Spleen (tissue), 11 donors: ENCODE measurements around the gene ZBTB7A. TPM values are rescaled to one million over a fixed set of nuclear protein-coding genes. Genes with fewer than 3 reads are reported as not detected.

Experiments used
- DNase-seq: peaks from one replicate; pipeline ENCODE4 v3.0.0-alpha.2; 2020
- H3K27ac ChIP-seq, 8 donors: fragments of 200-600 bp; sonication (generic) in 7 of 8; 1 replicate in 4 of 8; 2 replicates in 4 of 8; pipeline versions ENCODE4 v1.5.0 to v1.8.0; 2016 to 2021; ENCODE audit warnings: inconsistent platforms in 4 of 8, mild to moderate bottlenecking in 4 of 8, moderate library complexity in 1 of 8
- H3K27me3 ChIP-seq, 7 donors: fragments of 200-600 bp; sonication (generic) in 6 of 7; replicated peaks in 1 of 7; 1 replicate in 4 of 7; 2 replicates in 3 of 7; pipeline versions ENCODE4 v1.5.0 to v1.8.0; 2016 to 2021; ENCODE audit warnings: inconsistent platforms in 3 of 7, mild to moderate bottlenecking in 1 of 7
- H3K36me3 ChIP-seq, 6 donors: fragments of 200-600 bp; sonication (generic) in 5 of 6; 1 replicate in 4 of 6; 2 replicates in 2 of 6; pipeline versions ENCODE4 v1.5.0 to v1.8.0; 2016 to 2021; ENCODE audit warnings: inconsistent platforms in 2 of 6
- H3K4me1 ChIP-seq, 6 donors: fragments of 200-600 bp; sonication (generic) in 5 of 6; 1 replicate in 3 of 6; 2 replicates in 3 of 6; pipeline versions ENCODE4 v1.5.0 to v1.8.0; 2016 to 2021; ENCODE audit warnings: inconsistent platforms in 3 of 6
- H3K4me3 ChIP-seq, 8 donors: fragments of 200-600 bp; sonication (generic) in 7 of 8; 1 replicate in 4 of 8; 2 replicates in 4 of 8; pipeline versions ENCODE4 v1.5.0 to v1.8.0; 2016 to 2021; ENCODE audit warnings: inconsistent platforms in 4 of 8, mild to moderate bottlenecking in 4 of 8, moderate library complexity in 2 of 8
- H3K9me3 ChIP-seq, 8 donors: fragments of 200-600 bp; sonication (generic) in 7 of 8; 1 replicate in 4 of 8; 2 replicates in 4 of 8; pipeline versions ENCODE4 v1.5.0 to v1.8.0; 2016 to 2021; ENCODE audit warnings: inconsistent platforms in 4 of 8
- CTCF ChIP-seq, 11 experiments: fragments of 200-600 bp in 7 of 11; fragments of 450-650 bp in 4 of 11; sonication (generic) in 4 of 11; IDR thresholded peaks in 8 of 11; conservative IDR thresholded peaks in 3 of 11; 1 replicate in 7 of 11; 2 replicates in 4 of 11; pipeline versions ENCODE4 v1.4.0 to v1.8.0; 2016 to 2021; ENCODE audit warnings: antibody characterized with exemption in 11 of 11, inconsistent platforms in 4 of 11, mild to moderate bottlenecking in 1 of 11
- POLR2A ChIP-seq, 3 donors: fragments of 450-650 bp; IDR thresholded peaks; one replicate each; pipeline ENCODE4 v1.5.1; 2017; ENCODE audit warnings: antibody characterized with exemption in 3 of 3, mild to moderate bottlenecking in 1 of 3
- POLR2AphosphoS5 ChIP-seq, 3 donors: sonication (generic); formaldehyde crosslinking; IDR thresholded peaks; one replicate each; pipeline ENCODE4 v1.5.1; 2017; ENCODE audit warnings: antibody characterized with exemption in 3 of 3
- WGBS, 5 donors: extraction: QIAGEN DNeasy Blood & Tissue Kit in 3 of 5; methylation state at CpG; one replicate each; pipeline versions ENCODE4 v1.1.5 to v1.1.7; 2013 to 2018; 5-methylcytosine and 5-hydroxymethylcytosine counted together
- intact Hi-C: fragments of 100-400 bp; cut with DNase I; formaldehyde crosslinking; loops from one replicate; pipeline ENCODE4 v1.15.0; 2023; ENCODE audit warnings: low total_unique reads
- polyA plus RNA-seq, 3 donors: library from polyadenylated mRNA; stranded (reverse); fragments of 200-250 nt; gene quantifications; one replicate each; pipeline ENCODE4 v1.2.1, GENCODE V29; 2013
- total RNA-seq, 7 donors: library from RNA; depleted of rRNA in 3 of 7; stranded (reverse); fragments of >200 nt in 3 of 7; fragmentation: NEBNext Ultra II Directional in 4 of 7; extraction: Animal tissue kit (Norgen Biotek cat#: 25700) in 4 of 7; gene quantifications; one replicate each; pipeline versions ENCODE4 v1.1.0 to v1.2.1, GENCODE V29; 2016 to 2021
- donor health status: healthy with polysubstance abuse.
- donor health status: DM: no; HTN: no; CAD: no; lungs with moderate emphysema.
- donor health status: DM: no; HTN: no; CAD: no.
- donor health status: Bipolar disorder and iron deficiency.
- donor health status: healthy.
- donor health status: DM: no; HTN: no; CAD: no.
- donor health status: DM: yes; HTN: yes; CAD: no.

Gene ZBTB7A
- total and polyA plus RNA-seq, 10 donors, result 4.0 to 68.1 (median 50.8) TPM

GRCh38 chr19:4062419-4063368 is 4.0 kb downstream of the ZBTB7A start:
- Histone ChIP-seq H3K36me3 (peaks cover 0 to 24% (median 0%) of the 10 kb centered on the region in 6 donors), H3K27me3 (no peaks in the 10 kb centered on the region), H3K4me3 (peak overlapping the region in 7 of 8 donors; percentile 33 to 99 (median 99)), H3K9me3 (no peaks in the 10 kb centered on the region), H3K27ac (peak overlapping the region; percentile 80 to 99 (median 98)), H3K4me1 (peaks cover 50 to 77% (median 71%) of the 10 kb centered on the region in 6 donors)
- intact Hi-C loops, result loop anchor here (10.0 kb wide), 2 partner anchors 52 to 58 kb away; partner anchors contain the start of gene PIAS4
- WGBS, 5 donors, result 66 to 79% (median 71%) methylated on average over 24 to 30 of the region's 30 CpGs
- peak; percentile 80 for DNase-seq
- no peak for TF ChIP-seq CTCF (IDR thresholded peaks at IDR 0.05 in 8 of 11, conservative IDR thresholded peaks at IDR 0.05 in 3 of 11)
- TF ChIP-seq POLR2AphosphoS5 (IDR thresholded peaks at IDR 0.05), result no peak
- no peak for TF ChIP-seq POLR2A (IDR thresholded peaks at IDR 0.05)

GRCh38 chr19:4061683-4062418 is 4.8 kb downstream of the ZBTB7A start:
- no peaks in the 10 kb centered on the region for H3K9me3 ChIP-seq
- H3K36me3 ChIP-seq, result peaks cover 0 to 30% (median 2%) of the 10 kb centered on the region in 6 donors
- intact Hi-C loops, result loop anchor here (10.0 kb wide), 2 partner anchors 53 to 57 kb away; partner anchors contain the start of gene PIAS4
- no peaks in the 10 kb centered on the region for H3K27me3 ChIP-seq
- 60 to 70% (median 66%) methylated on average over 26 to 29 of the region's 29 CpGs for WGBS, 5 donors
- H3K4me1 ChIP-seq, result peaks cover 50 to 81% (median 75%) of the 10 kb centered on the region in 6 donors
- peak overlapping the region in 6 of 8 donors; percentile 23 to 99 (median 64) for H3K4me3 ChIP-seq
- peak; percentile 84 for DNase-seq
- TF ChIP-seq POLR2AphosphoS5 (IDR thresholded peaks at IDR 0.05), result peak; percentile 50 to 55 (median 52)
- no peak for TF ChIP-seq POLR2A (IDR thresholded peaks at IDR 0.05)
- H3K27ac ChIP-seq, result peak overlapping the region; percentile 80 to 99 (median 98)

- H3K36me3 ChIP-seq, result peaks cover 0 to 37% (median 2%) of the 10 kb centered on the region in 6 donors
- no peaks in the 10 kb centered on the region for H3K27me3 ChIP-seq
- H3K27ac ChIP-seq, result peak overlapping the region; percentile 80 to 99 (median 98)
- DNase-seq, result peak; percentile 93
- no peak for TF ChIP-seq CTCF (IDR thresholded peaks at IDR 0.05 in 8 of 11, conservative IDR thresholded peaks at IDR 0.05 in 3 of 11)
- no peak for TF ChIP-seq POLR2A (IDR thresholded peaks at IDR 0.05)
- peak in 2 of 3 donors; percentile 47 to 77 for TF ChIP-seq POLR2AphosphoS5 (IDR thresholded peaks at IDR 0.05)
- 10 to 67% (median 34%) methylated on average over 1 to 23 of the region's 23 CpGs for WGBS, 5 donors
- intact Hi-C loops, result loop anchor here (10.0 kb wide), 2 partner anchors 54 to 56 kb away; partner anchors contain the start of gene PIAS4
- H3K4me3 ChIP-seq, result peak overlapping the region in 6 of 8 donors; percentile 23 to 99 (median 64)
- no peaks in the 10 kb centered on the region for H3K9me3 ChIP-seq
- H3K4me1 ChIP-seq, result peaks cover 50 to 87% (median 78%) of the 10 kb centered on the region in 6 donors
Measured at GRCh38 chr19:4061178-4061682, 5.5 kb downstream of the ZBTB7A start.

- intact Hi-C loops, result loop anchor here (10.0 kb wide), 2 partner anchors 54 to 56 kb away; partner anchors contain the start of gene PIAS4
- Histone ChIP-seq H3K27me3 (no peaks in the 10 kb centered on the region), H3K4me1 (peaks cover 54 to 93% (median 83%) of the 10 kb centered on the region in 6 donors), H3K9me3 (no peaks in the 10 kb centered on the region), H3K4me3 (peak overlapping the region in 7 of 8 donors; percentile 4 to 99 (median 29)), H3K36me3 (peaks cover 0 to 42% (median 2%) of the 10 kb centered on the region in 6 donors), H3K27ac (peak overlapping the region; percentile 80 to 99 (median 98))
- DNase-seq, result peak; percentile 84
- WGBS, 5 donors, result 58 to 77% (median 64%) methylated on average over 12 to 16 of the region's 16 CpGs
- TF ChIP-seq POLR2AphosphoS5 (IDR thresholded peaks at IDR 0.05), result no peak
- no peak for TF ChIP-seq POLR2A (IDR thresholded peaks at IDR 0.05)
- no peak for TF ChIP-seq CTCF (IDR thresholded peaks at IDR 0.05 in 8 of 11, conservative IDR thresholded peaks at IDR 0.05 in 3 of 11)
Measured at GRCh38 chr19:4060621-4061177, 6.0 kb downstream of the ZBTB7A start.
